GM12801 (cell line): ENCODE data around the gene CRTAP.

Experiments
- TF ChIP-seq, protein P1 (sequence below): IDR thresholded peaks from one replicate; pipeline ENCODE4 v1.5.1; 2011; ENCODE audit warnings: control low read depth; ENCODE audit not compliant: insufficient read length; ENCODE audit errors: extremely low read depth

CRTAP gene

DNA sequence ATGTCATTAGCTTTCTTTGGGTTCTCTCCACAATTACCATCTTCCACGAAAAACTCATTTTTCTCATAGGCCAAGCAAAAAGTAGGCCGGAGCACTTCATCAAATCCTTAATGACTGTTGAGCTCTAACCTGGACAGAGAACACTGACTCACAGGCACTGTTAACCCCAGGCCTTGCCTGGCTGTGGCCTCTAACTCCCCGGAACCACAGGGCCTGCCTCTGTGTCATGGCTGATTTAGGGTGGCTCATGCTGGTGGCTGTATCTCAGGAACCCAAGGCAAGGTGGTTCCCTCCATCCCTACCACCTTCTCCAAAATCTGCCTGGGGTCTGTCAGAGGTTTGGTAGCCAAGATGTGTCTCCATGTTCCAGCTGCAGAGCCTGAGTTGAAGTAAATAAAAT is 3.6 kb downstream of the CRTAP start:
- TF ChIP-seq, protein P1, sequence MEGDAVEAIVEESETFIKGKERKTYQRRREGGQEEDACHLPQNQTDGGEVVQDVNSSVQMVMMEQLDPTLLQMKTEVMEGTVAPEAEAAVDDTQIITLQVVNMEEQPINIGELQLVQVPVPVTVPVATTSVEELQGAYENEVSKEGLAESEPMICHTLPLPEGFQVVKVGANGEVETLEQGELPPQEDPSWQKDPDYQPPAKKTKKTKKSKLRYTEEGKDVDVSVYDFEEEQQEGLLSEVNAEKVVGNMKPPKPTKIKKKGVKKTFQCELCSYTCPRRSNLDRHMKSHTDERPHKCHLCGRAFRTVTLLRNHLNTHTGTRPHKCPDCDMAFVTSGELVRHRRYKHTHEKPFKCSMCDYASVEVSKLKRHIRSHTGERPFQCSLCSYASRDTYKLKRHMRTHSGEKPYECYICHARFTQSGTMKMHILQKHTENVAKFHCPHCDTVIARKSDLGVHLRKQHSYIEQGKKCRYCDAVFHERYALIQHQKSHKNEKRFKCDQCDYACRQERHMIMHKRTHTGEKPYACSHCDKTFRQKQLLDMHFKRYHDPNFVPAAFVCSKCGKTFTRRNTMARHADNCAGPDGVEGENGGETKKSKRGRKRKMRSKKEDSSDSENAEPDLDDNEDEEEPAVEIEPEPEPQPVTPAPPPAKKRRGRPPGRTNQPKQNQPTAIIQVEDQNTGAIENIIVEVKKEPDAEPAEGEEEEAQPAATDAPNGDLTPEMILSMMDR = no peak

DNA sequence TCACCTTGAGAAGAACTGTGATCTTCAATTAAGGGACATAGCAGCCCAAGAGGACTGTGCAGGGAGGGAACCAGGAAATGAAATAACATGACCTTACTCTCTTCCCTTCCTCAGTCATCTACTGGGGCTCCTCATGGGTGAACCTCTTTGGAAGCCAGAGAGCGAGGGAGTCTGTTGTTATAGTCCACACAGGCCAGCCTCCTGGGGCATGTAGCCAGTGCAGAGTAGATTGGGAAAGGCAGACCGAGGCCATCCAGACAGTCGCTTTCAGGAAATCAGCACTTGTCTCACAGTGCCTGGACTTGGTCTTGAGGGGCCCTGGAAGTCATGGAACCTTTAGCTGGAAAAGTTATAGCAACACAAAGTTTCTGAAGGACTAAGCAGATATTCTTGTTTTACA is 6.1 kb downstream of the CRTAP start:
- TF ChIP-seq, protein P1 = no peak

DNA sequence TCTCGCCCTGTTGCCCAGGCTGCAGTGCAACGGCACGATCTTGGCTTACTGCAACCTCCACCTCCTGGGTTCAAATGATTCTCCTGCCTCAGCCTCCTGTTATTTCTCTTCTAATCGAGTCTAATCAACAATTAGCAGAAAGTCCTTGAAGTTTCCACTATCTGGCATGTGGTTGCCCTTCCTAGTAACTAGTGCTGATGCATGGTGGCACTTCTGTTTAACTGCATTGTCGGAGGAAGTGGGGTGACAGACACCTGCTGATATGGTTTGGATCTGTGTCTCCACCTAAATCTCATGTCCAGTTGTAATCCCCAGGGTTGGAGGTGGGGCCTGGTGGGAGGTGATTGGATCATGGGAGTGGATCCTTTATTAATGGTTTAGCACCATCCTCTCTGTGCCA is 9.2 kb downstream of the CRTAP start:
- TF ChIP-seq, protein P1 = no peak

DNA sequence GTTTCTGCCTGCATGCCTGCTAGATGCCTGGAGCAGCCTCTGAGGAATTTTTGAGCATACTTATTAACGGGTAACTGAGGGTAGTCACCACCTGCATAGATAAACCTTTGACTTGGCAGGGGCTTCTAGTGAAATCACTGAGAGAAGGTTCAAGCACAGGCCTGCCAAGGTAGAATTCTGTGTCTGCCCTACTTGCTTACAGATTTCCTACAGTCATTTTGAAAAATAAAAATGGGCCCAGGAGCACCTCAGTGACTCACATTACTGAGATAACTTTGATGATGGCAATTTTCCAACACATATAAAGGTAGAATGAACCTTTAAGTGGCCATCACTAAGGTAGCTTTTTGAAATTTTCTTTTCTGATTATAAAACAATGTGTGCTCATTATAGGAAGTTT is 10.8 kb downstream of the CRTAP start:
- TF ChIP-seq, protein P1 = no peak

DNA sequence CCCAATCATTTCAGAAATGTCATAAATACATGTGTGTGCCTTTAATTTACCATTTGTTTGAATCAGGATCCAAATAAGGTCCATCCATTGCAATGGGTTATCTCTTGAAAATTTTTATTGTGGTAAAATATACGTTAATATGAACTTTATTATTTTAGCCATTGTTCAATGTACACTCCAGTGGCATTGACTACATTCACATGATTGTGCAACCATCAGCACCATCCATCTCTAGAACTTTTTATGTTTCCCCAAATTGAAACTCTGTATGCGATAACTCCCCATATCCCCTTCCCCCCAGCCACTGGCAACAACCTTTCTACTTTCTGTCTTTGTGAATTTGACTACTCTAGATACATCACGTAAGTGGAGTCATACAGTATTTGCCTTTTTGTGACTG is 12.0 kb downstream of the CRTAP start:
- TF ChIP-seq, protein P1 = no peak

DNA sequence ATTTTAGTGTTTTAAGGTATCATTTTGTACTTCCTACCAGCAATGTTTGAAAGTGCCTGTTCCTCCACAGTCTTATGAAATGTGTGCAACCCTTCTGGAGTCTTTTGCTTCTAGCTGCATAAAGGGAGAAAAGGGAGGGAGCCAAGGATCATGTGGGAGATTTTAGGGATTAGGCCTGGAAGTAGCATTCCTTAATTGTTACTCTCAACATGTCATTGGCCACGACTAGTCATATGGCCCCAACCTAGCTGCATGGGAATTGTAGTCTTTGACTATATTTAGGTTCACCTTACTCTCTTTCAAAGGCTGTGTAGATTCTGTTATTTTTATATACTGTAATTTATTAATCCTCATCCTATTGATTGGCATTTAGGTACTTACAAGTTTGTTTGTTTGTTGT is 14.9 kb downstream of the CRTAP start:
- TF ChIP-seq, protein P1 = no peak

DNA sequence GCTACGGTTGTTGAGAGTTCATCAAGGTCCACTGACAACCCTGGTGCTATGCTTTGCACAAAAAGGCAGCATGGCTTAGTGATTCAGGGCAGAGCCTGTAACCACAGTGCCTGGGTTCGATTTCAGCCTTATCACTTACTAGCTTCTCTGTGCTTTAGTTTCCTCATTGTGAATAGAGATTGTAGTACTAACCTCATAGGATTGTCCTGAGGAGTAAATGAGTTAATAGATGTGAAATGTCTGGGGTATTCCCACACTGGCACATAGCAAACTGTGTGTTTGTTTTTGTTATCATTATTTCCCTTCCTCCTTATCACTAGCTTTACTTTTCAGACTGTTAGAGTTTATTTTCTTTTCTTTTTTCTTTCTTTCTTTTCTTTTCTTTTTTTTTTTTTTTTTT is 16.3 kb downstream of the CRTAP start:
- TF ChIP-seq, protein P1 = no peak

DNA sequence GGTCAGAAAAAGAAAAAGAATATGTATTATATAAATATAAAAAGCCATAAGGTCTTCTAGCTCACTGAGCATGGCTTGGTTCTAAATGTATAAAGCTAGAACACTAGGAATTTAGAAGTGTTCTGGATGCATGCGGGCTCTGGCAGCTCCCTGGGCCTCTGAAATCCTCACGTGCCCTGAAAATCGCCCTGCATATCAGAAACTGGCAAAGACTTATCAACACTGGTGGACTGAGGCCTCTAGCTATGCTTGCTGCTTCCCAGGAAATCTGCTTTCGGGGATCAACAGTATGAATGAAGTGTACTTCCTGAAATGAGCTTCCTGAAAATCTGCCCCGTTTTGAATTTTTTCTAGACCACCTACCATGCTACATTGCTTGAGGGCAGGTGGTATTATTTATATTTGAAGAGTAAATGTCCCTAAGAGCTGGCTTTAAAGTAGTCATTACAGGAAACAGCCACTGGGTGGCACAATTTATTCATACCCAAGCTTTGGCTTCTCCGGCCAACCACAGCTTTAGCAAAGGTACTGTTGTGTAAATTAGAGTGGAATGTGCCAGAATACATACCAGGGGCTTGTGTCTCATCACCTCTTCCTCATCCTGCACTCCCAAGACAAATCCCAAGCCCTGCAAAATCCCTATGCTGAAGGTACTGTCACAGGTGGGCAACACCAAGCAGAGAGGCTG is 17.7 kb downstream of the CRTAP start:
- TF ChIP-seq, protein P1 = no peak
